Muscle layer of colon (tissue), 2 donors: ENCODE results near the gene RBPJL.

Experiments used
- H3K27ac ChIP-seq: one replicate; pipeline ENCODE4 v1.7.0; 2013; ENCODE audit warnings: low read depth, mild to moderate bottlenecking, low read length, moderate library complexity
- H3K27me3 ChIP-seq, 2 donors: one replicate each; pipeline ENCODE4 v1.7.0; 2013; ENCODE audit warnings: low read length in 2 of 2, mild to moderate bottlenecking in 2 of 2; ENCODE audit not compliant: insufficient read depth in 2 of 2, control insufficient read depth in 1 of 2
- H3K36me3 ChIP-seq: one replicate; pipeline ENCODE4 v1.7.0; 2013; ENCODE audit warnings: mild to moderate bottlenecking, low read length; ENCODE audit not compliant: insufficient read depth
- H3K4me1 ChIP-seq: one replicate; pipeline ENCODE4 v1.7.0; 2013; ENCODE audit warnings: mild to moderate bottlenecking, low read length; ENCODE audit not compliant: insufficient read depth
- H3K4me3 ChIP-seq, 2 donors: one replicate each; pipeline ENCODE4 v1.7.0; 2013; ENCODE audit warnings: low read length in 2 of 2, low read depth in 1 of 2, mild to moderate bottlenecking in 1 of 2, moderate library complexity in 1 of 2
- H3K9ac ChIP-seq: one replicate; pipeline ENCODE4 v1.7.0; 2013; ENCODE audit warnings: low read length
- H3K9me3 ChIP-seq: one replicate; pipeline ENCODE4 v1.7.0; 2013; ENCODE audit warnings: mild to moderate bottlenecking, low read length
- donor health status: abdominal sarcoma.
- donor health status: Adenocarcinoma of cecum.

The RBPJL gene

GRCh38 chr20:45359069-45359405 is 52.4 kb downstream of the RBPJL start:
- Histone ChIP-seq H3K27me3 (no peaks in the 10 kb centered on the region), H3K4me3 (no peak overlapping the region), H3K9ac (peak overlapping the region; percentile 18), H3K36me3 (no peaks in the 10 kb centered on the region), H3K9me3 (no peaks in the 10 kb centered on the region), H3K4me1 (peaks cover 44% of the 10 kb centered on the region), H3K27ac (peak overlapping the region; percentile 86)

GRCh38 chr20:45359406-45360148 is 52.9 kb downstream of the RBPJL start:
- Histone ChIP-seq H3K27me3 (no peaks in the 10 kb centered on the region), H3K9ac (peak overlapping the region; percentile 18), H3K36me3 (no peaks in the 10 kb centered on the region), H3K4me3 (no peak overlapping the region), H3K27ac (peak overlapping the region; percentile 86), H3K9me3 (no peaks in the 10 kb centered on the region), H3K4me1 (peaks cover 43% of the 10 kb centered on the region)

GRCh38 chr20:45361793-45362192 is 55.2 kb downstream of the RBPJL start:
- Histone ChIP-seq H3K4me3 (no peak overlapping the region), H3K9ac (no peak overlapping the region), H3K4me1 (peaks cover 48% of the 10 kb centered on the region), H3K9me3 (no peaks in the 10 kb centered on the region), H3K27ac (peak overlapping the region; percentile 4), H3K27me3 (no peaks in the 10 kb centered on the region), H3K36me3 (peaks cover 11% of the 10 kb centered on the region)

- peak within 1 kb of the TSS; percentile 79 for H3K27ac ChIP-seq
- peaks cover 24% of the 10 kb centered on the region for H3K36me3 ChIP-seq
- no peaks in the 10 kb centered on the region for H3K27me3 ChIP-seq
- H3K4me3 ChIP-seq = peak within 1 kb of the TSS; percentile 48 to 82
- H3K9ac ChIP-seq = peak within 1 kb of the TSS; percentile 56
- peaks cover 38% of the 10 kb centered on the region for H3K4me1 ChIP-seq
- H3K9me3 ChIP-seq = no peaks in the 10 kb centered on the region
Observed at GRCh38 chr20:45362804-45363610, 56.4 kb downstream of the RBPJL start, which contains the start of gene SYS1. TSS of gene SYS1 (plus strand) at chr20:45363156. CDS start at chr20:45363532, 376 bp downstream.

- no peaks in the 10 kb centered on the region for H3K27me3 ChIP-seq
- H3K27ac ChIP-seq = peak overlapping the region; percentile 73
- peak overlapping the region; percentile 48 to 82 for H3K4me3 ChIP-seq
- peak overlapping the region; percentile 56 for H3K9ac ChIP-seq
- H3K9me3 ChIP-seq = no peaks in the 10 kb centered on the region
- H3K4me1 ChIP-seq = peaks cover 29% of the 10 kb centered on the region
- H3K36me3 ChIP-seq = peaks cover 28% of the 10 kb centered on the region
Observed at GRCh38 chr20:45363611-45364492, 57.2 kb downstream of the RBPJL start.

- peak overlapping the region; percentile 54 for H3K27ac ChIP-seq
- H3K4me3 ChIP-seq = no peak overlapping the region
- H3K4me1 ChIP-seq = peaks cover 16% of the 10 kb centered on the region
- peaks cover 28% of the 10 kb centered on the region for H3K36me3 ChIP-seq
- no peaks in the 10 kb centered on the region for H3K9me3 ChIP-seq
- H3K27me3 ChIP-seq = no peaks in the 10 kb centered on the region
- H3K9ac ChIP-seq = no peak overlapping the region
Observed at GRCh38 chr20:45365444-45365970, 58.9 kb downstream of the RBPJL start.

GRCh38 chr20:45366192-45366591 is 59.6 kb downstream of the RBPJL start:
- H3K27me3 ChIP-seq = no peaks in the 10 kb centered on the region
- H3K4me1 ChIP-seq = peaks cover 16% of the 10 kb centered on the region
- H3K36me3 ChIP-seq = peaks cover 28% of the 10 kb centered on the region
- H3K9me3 ChIP-seq = no peaks in the 10 kb centered on the region
- no peak overlapping the region for H3K27ac ChIP-seq
- no peak overlapping the region for H3K4me3 ChIP-seq
- no peak overlapping the region for H3K9ac ChIP-seq

- no peak overlapping the region for H3K4me3 ChIP-seq
- peaks cover 28% of the 10 kb centered on the region for H3K36me3 ChIP-seq
- peaks cover 16% of the 10 kb centered on the region for H3K4me1 ChIP-seq
- H3K9ac ChIP-seq = no peak overlapping the region
- H3K9me3 ChIP-seq = no peaks in the 10 kb centered on the region
- no peak overlapping the region for H3K27ac ChIP-seq
- H3K27me3 ChIP-seq = no peaks in the 10 kb centered on the region
Observed at GRCh38 chr20:45366631-45367030, 60.0 kb downstream of the RBPJL start.

- Histone ChIP-seq H3K9ac (no peak overlapping the region), H3K27ac (no peak overlapping the region), H3K4me1 (peaks cover 17% of the 10 kb centered on the region)
Observed at GRCh38 chr20:45367126-45367525, 60.5 kb downstream of the RBPJL start.

More at GRCh38 chr20:45367126-45367525, 60.5 kb downstream of the RBPJL start:
- Histone ChIP-seq H3K4me3 (no peak overlapping the region), H3K9me3 (no peaks in the 10 kb centered on the region), H3K36me3 (peaks cover 28% of the 10 kb centered on the region), H3K27me3 (no peaks in the 10 kb centered on the region)
